Measurements from ENCODE around the gene INPP5A. TPM values are rescaled to one million over a fixed set of nuclear protein-coding genes. Genes with fewer than 3 reads are reported as not detected.

Gene INPP5A
- total and polyA plus RNA-seq, 2 donors (not counting 1 experiment from before 2014, with no cell fraction given), result 9.3 to 87.8 TPM

GRCh38 chr10:132676193-132676891 is 138.8 kb downstream of the INPP5A start:
- Histone ChIP-seq H3K36me3 (replicated peaks in 1 of 2; ENCODE audit: control extremely low read depth in 1 of 2, control insufficient read depth in 1 of 2, extremely low read depth in 1 of 2, insufficient read depth in 2 of 2, low read length in 1 of 2) (peaks cover 2% of the 10 kb centered on the region in 2 experiments), H3K27ac (ENCODE audit: low read length in 2 of 2) (no peak overlapping the region), H3K27me3 (replicated peaks in 1 of 4; ENCODE audit: control extremely low read depth in 1 of 4, control insufficient read depth in 3 of 4, insufficient read depth in 4 of 4, low read length in 3 of 4) (no peaks in the 10 kb centered on the region), H4K20me1 (ENCODE audit: control insufficient read depth, insufficient read depth, low read length, poor library complexity, severe bottlenecking) (peaks cover 27% of the 10 kb centered on the region), H2AFZ (ENCODE audit: insufficient read depth, low read depth, low read length, poor library complexity, severe bottlenecking) (no peak overlapping the region), H3K9ac (ENCODE audit: low read length) (no peak overlapping the region), H3K4me2 (replicated peaks; ENCODE audit: low read depth, low read length, poor library complexity, severe bottlenecking) (no peak overlapping the region), H3K4me3 (ENCODE audit: control extremely low read depth in 1 of 5, extremely low read depth in 1 of 5, insufficient read depth in 1 of 5, low read depth in 2 of 5, low read length in 4 of 5) (no peak overlapping the region), H3K79me2 (ENCODE audit: control insufficient read depth, insufficient read depth, low read length) (peaks cover 22% of the 10 kb centered on the region), H3K9me3 (ENCODE audit: control extremely low read depth in 1 of 3, control insufficient read depth in 2 of 3, insufficient read depth in 1 of 3, low read length in 2 of 3) (peaks cover 0 to 2% (median 0%) of the 10 kb centered on the region in 3 donors), H3K4me1 (ENCODE audit: control insufficient read depth in 2 of 2, insufficient read depth in 2 of 2, low read length in 2 of 2) (no peaks in the 10 kb centered on the region)
- Mint-ChIP-seq H3K27me3 (no peaks in the 10 kb centered on the region), H3K9me3 (ENCODE audit: insufficient read depth) (no peaks in the 10 kb centered on the region), H3K4me1 (peaks cover 4% of the 10 kb centered on the region), H3K4me3 (no peak overlapping the region), H3K27ac (no peak overlapping the region)
- ATAC-seq (ENCODE audit: low read depth) (no peak), DNase-seq (no peak)
- TF ChIP-seq EZH2 (IDR thresholded peaks at IDR 0.05; ENCODE audit: borderline replicate concordance, insufficient read depth, low read depth, low read length, poor library complexity, severe bottlenecking), result no peak
- TF ChIP-seq CTCF (IDR thresholded peaks at IDR 0.05), result no peak
- ChIA-PET POLR2A (no interaction called here), CTCF (no interaction called here)
- intact Hi-C loops (cut with micrococcal nuclease), result no loop called here
- WGBS (ENCODE audit: insufficient coverage), result 95% methylated on average over 14 of the region's 17 CpGs

GRCh38 chr10:132677096-132677472 is 139.5 kb downstream of the INPP5A start:
- H3K79me2 ChIP-seq (ENCODE audit: control insufficient read depth, insufficient read depth, low read length), result peaks cover 28% of the 10 kb centered on the region
- no peaks in the 10 kb centered on the region for H3K9me3 ChIP-seq (ENCODE audit: control extremely low read depth in 1 of 3, control insufficient read depth in 2 of 3, insufficient read depth in 1 of 3, low read length in 2 of 3)
- ATAC-seq (ENCODE audit: low read depth) (no peak), DNase-seq (no peak)
- H3K4me1 ChIP-seq (ENCODE audit: control insufficient read depth in 2 of 2, insufficient read depth in 2 of 2, low read length in 2 of 2), result no peaks in the 10 kb centered on the region
- H3K4me2 ChIP-seq (replicated peaks; ENCODE audit: low read depth, low read length, poor library complexity, severe bottlenecking), result no peak overlapping the region
- POLR2A ChIA-PET, result no interaction called here
- no peak overlapping the region for H3K27ac Mint-ChIP-seq
- 89% methylated on average over 2 of the region's 4 CpGs for WGBS (ENCODE audit: insufficient coverage)
- H3K9ac ChIP-seq (ENCODE audit: low read length), result no peak overlapping the region
- H2AFZ ChIP-seq (ENCODE audit: insufficient read depth, low read depth, low read length, poor library complexity, severe bottlenecking), result no peak overlapping the region
- intact Hi-C loops (cut with micrococcal nuclease), result no loop called here
- peaks cover 2% of the 10 kb centered on the region in 2 experiments for H3K36me3 ChIP-seq (replicated peaks in 1 of 2; ENCODE audit: control extremely low read depth in 1 of 2, control insufficient read depth in 1 of 2, extremely low read depth in 1 of 2, insufficient read depth in 2 of 2, low read length in 1 of 2)
- peaks cover 6% of the 10 kb centered on the region for H3K4me1 Mint-ChIP-seq
- no peaks in the 10 kb centered on the region for H3K27me3 Mint-ChIP-seq
- no peaks in the 10 kb centered on the region for H3K27me3 ChIP-seq (replicated peaks in 1 of 4; ENCODE audit: control extremely low read depth in 1 of 4, control insufficient read depth in 3 of 4, insufficient read depth in 4 of 4, low read length in 3 of 4)
- peaks cover 21% of the 10 kb centered on the region for H4K20me1 ChIP-seq (ENCODE audit: control insufficient read depth, insufficient read depth, low read length, poor library complexity, severe bottlenecking)
- no peak overlapping the region for H3K4me3 Mint-ChIP-seq
- no peak overlapping the region for H3K4me3 ChIP-seq (ENCODE audit: control extremely low read depth in 1 of 5, extremely low read depth in 1 of 5, insufficient read depth in 1 of 5, low read depth in 2 of 5, low read length in 4 of 5)
- no peak overlapping the region for H3K27ac ChIP-seq (ENCODE audit: low read length in 2 of 2)
- TF ChIP-seq CTCF (IDR thresholded peaks at IDR 0.05) (no peak), EZH2 (IDR thresholded peaks at IDR 0.05; ENCODE audit: borderline replicate concordance, insufficient read depth, low read depth, low read length, poor library complexity, severe bottlenecking) (no peak)
- H3K9me3 Mint-ChIP-seq (ENCODE audit: insufficient read depth), result no peaks in the 10 kb centered on the region
- CTCF ChIA-PET, result no interaction called here
